SKM-1 (cell line): ENCODE results near the gene AMZ1.

Experiments
- DNase-seq: peaks from one replicate; lab custom pipeline; 2025; ENCODE audit not compliant: unreplicated experiment; lab: John Stamatoyannopoulos, UW

Gene AMZ1, protein sequence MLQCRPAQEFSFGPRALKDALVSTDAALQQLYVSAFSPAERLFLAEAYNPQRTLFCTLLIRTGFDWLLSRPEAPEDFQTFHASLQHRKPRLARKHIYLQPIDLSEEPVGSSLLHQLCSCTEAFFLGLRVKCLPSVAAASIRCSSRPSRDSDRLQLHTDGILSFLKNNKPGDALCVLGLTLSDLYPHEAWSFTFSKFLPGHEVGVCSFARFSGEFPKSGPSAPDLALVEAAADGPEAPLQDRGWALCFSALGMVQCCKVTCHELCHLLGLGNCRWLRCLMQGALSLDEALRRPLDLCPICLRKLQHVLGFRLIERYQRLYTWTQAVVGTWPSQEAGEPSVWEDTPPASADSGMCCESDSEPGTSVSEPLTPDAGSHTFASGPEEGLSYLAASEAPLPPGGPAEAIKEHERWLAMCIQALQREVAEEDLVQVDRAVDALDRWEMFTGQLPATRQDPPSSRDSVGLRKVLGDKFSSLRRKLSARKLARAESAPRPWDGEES

DNA sequence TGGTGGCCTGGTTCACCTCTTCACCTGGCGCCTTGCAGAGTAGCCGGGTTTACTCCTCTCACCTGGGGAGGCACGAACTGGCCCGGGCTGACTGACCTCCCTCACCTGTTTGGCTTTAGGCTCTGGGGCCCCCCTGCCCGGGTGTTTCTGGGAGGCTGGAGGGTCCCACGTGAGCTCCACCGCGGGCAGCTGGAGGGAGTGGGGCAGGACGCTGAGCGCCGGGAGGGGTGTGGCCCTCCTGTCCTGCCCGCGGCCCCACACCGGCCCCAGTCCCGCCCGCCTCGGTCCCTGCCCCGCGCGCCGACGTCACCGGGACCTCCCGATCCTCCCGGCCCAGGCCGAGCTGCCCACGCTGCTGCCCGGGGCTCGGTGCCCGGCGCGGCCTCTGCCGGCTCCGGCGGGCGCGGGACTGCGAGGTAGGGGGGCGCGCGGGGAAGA lies at the start of gene AMZ1:
Gene AMZ1, plus strand, starts transcription at position 322 of the 438 bp plus-strand sequence. CDS start 12,250 bp downstream, outside the sequence.
- DNase-seq, result no peak

DNA sequence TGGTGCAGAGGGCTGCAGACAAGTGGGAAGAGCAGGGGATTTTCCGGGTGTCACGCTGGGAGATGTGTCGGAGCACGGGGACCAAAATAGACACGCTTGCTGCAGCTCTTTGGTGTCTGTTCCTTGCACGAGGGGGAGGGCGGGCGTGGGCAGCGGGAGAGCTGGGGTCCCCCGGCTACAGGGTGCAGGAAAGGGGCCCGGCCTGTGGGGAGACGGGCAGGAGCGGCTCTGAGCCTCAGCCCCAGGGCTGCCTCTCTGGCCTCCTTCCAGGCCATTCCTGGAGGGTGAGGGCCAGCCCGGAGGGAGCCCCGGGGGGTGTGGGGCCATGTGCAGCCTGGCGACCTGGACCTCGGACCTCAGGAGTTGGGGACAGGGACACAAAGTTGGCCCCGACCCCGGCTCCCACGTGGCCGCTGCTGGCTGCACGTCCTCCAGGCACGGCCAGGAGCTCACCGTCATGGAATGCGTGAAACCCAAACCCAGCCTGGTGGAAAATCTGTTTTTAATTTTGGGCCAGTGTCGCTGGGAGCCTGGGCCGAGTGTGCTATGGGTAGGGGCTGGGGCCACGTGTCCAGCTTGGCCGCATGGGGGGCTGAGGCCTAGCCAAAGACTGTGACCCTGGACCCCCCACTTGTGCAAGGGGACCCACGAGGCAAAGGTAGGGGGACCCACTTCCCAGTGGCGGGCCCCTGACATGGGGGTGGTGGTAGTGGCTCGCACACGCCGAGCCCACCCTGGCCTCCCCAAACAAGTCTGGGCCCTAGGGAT lies 49.6 kb upstream of the AMZ1 start:
- DNase-seq, result no peak

DNA sequence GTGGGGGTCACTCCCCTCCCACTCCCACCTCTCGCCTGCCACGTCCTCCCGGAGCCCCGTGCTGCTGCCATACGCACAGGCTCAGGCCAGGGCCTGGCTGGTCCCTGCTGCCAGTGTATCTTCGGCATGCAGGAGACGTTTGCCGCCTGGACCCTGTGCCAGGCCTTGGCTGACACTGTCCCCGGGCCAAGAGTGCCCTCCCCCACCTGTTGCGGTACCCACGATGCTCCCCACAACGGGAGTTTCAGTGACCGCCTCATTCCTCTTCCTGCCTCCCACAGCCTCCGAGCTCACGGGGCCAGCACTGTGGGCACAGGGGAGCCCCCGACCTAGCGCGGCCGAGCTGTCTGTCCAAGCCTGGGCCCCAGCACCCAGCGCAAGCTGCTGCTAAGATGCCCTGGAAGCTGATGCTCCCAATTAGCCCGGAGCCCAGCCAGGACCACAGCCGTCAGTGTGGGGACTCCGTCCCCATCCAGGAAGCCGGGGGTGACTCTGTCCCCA lies 48.8 kb upstream of the AMZ1 start:
- no peak for DNase-seq

DNA sequence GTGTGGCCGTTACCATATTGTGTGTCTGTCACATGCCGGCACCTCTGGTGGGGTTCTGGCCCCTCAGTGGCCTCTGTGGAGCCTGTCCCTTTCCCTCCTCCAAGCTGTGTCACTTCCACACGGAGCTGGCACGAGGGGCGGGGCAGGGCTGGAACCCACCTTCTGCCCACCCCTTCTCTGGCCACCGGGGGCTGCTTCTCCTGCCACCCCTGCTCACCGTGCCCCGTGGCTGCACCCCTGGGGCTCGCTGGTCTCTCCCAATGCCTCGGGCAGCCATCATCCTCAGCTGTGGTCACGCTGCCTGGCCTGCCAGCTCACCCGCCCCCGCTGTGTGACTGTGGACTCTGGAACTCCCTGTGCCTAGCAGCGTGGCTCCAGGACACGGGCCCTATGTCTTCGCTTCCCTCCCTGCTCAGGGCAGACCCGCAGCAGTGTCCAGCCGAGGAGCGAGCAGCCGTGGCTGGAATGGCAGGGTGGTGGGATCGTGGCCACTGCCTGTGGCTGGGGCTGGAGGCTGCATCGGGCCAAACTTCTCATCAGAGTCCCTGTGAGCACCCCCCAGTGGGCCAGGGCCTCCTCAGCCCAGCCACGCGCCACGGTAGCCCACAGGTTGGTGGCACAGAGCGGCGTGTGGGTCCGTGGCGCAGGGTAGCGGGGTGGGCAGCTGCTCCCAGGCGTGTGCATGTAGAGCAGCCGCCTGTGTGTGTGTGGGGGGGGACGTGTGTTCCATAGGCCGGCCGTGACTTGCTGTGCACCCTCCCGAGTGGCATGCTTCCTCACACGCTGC lies 48.1 kb upstream of the AMZ1 start:
- no peak for DNase-seq

DNA sequence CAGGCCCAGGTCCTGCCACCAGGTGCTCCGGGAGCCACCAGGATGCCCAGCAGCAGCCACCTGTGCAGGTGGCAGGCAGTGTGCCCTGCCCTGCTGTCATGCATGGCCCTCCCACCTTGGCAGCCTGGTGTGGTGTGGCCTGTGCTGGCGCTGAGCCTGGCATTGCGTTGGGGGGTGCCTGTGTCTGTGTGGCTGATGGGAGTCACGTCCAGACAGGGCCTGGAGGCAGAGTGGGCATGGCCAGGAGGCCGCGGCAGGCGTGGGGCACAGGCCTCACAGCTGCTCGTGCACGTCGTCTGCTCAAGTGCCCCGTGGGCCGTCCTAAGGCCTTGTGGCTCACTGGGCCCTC lies 47.5 kb upstream of the AMZ1 start:
- no peak for DNase-seq

DNA sequence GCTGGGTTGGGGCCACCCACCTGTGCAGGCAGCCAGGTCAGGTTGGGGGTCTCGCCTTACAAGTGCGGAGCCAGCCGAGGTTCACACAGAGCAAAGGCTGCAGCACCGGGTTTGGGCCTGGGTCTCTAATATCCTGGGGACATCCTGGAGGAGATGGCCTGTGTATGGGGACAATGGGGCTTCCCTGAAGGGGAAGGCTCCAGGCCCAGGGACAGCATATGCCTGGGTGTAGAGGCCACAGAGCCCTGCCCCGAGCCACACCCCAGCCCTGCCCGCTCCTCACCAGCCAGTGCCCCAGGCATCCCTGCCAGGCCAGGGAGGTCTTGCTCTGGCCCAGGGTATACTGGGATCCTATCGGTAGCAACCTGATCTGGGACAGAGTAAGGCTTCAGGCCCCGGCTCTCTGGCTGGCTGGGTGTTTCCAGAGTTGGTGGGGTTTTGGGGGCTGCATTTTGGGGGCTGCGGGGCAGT lies 47.1 kb upstream of the AMZ1 start:
- no peak for DNase-seq

DNA sequence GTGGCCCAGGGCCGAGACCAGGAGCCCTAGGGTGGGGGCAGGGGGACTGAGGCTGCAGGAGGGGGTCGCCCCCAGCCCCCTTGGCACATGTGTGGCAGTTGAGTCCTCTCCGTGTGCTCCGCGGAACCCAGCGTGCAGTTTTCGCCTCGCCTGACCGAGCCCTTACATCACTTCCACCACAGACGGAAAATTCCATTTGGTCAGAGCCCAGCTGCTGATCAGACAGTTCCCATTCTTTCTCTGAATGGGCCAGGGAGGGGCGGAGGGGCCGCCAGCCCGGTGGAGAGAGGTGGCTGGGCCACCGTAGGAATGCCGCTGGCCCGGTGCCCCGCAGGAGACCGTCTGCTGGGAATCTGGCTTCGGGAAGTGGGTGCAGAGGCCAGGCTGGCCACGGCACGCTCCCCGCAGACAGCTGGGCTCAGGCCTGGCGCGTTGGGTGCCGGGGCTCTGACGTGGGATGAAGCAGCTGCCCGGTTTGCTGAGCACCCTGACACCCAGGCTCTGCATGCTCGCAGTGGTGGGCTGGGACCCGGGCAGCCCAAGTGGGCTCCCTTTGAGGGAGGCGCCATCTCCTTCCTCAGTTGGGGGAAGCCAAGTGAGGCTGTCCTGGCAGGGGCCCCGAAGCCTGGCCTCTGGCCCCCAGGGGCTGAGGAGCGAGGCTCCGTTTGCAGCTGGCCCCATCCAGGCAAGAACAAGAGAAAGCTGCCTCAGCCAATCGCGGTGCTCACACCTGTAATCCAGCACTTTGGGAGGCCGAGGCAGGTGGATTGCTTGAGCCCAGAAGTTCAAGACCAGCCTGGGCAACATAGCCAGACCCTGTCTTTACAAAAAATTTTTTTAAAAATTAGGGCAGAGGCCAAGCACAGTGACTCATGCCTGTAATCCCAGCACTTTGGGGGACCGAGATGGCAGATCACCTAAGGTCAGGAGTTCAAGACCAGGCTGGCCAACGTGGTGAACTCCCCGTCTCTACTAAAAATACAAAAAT lies 46.3 kb upstream of the AMZ1 start:
- DNase-seq, result peak; percentile 78

DNA sequence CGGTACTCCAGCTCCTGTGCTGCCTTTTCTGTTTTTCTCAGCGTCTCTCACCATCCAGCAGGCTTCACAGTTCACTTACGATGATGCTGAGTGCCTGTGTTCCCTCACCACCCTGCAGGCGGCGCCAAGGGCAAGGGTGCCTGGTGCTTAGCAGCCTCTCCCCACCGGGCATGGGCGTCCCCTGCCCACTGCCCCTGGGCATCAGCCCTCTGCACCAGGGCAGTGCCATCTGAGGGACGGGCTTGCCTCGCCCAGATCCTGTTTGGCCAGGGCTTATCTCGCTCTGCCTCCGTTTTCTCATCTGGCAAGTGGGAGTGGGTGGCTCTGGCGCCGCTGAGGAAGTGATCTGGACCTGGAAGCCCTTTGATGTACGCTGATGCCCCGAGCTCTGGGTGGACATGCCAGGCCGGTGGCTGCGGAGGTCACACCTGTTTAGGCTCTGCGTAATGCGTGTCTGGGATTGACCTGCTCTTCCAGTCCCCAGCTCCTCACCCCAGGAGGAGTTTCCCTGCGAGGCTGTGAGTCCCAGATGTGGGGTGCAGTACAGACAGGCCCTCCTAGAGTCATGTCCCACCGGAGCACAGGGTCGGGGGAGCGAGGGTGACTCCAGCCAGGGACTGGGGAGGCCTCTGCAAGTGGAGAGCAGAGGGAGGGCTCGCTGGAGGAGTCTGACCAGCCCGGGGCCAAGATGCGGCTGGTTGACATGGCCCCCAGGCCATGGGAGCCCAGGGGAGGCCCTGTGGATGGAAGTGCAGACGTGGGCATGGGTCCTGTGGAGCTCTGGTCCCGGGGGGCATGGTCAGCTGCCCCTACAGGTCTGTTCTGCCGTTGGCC lies 44.4 kb upstream of the AMZ1 start:
- no peak for DNase-seq

DNA sequence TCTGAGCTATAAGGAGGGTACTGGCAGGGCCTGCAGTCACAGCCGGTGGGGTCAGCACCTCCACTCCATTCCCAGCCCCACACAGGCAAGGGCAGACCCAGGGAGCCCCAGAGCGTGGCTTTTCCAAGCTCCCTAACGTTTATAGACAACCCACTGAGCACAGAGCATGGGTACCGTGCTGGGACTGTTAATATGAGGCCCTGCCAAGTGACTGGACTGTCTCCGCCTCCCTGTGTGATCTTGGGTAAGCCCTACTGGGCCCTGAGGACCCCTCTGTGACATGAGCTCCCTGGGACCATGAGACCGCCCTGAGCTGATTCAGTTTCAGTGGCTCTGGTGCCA lies 43.8 kb upstream of the AMZ1 start:
- no peak for DNase-seq

DNA sequence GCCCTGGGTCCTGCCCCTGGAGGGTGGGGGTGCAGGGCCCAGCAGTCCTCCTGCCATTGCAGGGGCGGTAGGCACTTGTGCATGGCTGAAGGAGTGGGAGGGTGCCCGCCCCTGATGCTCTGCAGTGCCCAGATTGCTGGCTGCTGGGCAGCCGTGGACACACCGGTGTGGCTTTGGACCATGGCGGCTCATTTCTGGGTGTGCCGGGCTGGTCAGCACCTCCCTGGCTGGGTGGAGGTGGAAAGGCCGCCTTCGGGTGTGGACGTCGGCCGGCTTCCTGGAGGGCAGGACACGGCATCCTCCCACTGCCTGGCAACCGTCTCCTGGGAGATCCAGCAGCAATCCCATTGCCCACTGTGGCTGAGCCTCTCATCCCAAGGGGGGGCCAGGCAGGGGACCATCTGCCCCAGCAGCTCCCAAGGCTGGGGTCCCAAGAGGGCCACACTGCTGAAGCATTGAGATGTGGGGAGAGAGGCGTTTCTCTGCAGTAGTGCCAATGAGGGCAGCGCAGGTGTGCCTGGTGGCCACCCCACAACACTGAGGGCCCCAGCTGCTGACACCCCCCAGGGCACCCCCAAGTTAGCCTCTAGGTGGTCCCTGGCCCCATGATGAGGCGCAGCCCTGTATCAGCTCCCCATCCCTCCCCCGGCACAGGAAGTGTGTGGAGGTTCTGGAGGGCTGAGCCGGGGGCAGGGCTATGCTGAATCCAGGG lies 43.3 kb upstream of the AMZ1 start:
- DNase-seq, result no peak

DNA sequence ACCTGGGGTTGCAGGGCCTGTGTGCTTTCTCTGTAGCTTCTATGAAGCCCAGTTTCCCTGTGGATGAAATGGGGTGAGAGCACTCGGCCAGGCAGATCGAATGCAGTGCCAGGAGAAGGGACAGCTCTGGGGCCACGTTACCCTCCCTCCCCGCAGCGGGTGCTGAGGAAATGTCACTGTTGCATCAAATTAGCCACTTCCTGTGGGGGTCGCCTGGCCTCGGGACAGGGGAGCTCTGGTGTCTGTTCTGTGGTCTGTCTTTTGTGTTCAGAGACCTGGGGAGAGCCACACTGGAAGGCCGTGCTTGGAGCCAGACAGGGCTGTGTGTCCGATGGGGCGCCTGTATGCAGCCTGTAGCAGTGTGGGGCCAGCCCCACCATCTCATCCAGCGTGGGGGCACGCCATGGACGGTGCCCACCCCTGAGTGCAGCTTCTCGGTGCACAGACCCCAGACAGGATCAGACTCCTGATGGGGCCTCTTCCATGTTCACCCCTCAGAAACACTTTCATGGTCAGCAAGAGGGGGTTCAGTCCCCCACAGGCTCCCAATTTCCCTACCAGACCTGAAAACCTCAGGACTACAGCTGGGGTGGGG lies 42.6 kb upstream of the AMZ1 start:
- peak; percentile 74 for DNase-seq

DNA sequence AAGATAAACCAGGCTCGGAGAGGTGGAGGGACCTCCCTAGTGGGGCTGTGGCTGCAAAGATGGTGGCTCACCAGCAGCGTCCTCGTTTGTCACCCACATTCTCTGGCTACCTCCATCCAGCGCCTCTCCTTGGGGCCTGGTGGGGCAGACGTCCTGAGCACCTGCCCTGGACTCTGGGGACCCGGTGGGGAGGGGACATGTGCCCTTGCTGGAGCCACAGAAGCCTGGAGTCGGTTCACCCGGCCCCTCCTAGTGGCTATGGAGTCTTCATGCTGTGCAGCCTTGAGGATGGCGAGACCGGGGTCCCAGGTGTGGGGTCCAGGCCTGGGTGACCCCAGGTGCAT lies 41.7 kb upstream of the AMZ1 start:
- no peak for DNase-seq

DNA sequence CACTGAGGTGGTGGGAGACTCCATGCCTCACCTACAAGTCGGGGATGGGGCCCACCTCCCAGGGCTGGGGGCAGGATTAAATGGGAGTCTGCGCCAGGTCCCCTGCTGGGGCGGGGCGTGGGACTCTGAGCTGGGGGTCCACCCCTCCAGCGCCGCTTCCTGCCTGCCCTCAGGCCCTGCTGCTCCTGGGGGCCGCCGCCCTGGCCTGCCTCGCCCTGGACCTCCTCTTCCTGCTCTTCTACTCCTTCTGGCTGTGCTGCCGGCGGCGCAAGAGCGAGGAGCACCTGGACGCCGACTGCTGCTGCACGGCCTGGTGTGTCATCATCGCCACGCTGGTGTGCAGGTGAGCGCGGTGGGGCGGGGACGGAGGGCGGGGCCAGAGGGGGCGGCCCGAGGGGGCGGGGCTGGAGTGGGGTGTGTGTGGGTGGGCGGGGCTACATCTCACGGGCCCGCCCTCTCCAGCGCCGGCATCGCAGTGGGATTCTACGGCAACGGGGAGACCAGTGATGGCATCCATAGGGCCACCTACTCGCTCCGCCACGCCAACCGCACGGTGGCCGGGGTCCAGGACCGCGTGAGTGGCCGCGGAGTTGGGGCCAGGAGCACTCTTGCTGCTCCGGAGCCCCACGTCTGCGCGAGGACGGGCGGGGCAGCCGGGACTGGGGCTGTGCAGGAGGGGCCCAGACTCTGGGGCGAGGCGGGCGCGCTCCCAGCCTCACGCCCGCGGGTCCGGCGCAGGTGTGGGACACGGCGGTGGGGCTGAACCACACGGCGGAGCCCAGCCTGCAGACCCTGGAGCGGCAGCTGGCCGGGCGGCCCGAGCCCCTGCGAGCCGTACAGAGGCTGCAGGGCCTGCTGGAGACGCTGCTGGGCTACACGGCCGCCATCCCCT lies 41.1 kb upstream of the AMZ1 start:
- DNase-seq, result no peak

DNA sequence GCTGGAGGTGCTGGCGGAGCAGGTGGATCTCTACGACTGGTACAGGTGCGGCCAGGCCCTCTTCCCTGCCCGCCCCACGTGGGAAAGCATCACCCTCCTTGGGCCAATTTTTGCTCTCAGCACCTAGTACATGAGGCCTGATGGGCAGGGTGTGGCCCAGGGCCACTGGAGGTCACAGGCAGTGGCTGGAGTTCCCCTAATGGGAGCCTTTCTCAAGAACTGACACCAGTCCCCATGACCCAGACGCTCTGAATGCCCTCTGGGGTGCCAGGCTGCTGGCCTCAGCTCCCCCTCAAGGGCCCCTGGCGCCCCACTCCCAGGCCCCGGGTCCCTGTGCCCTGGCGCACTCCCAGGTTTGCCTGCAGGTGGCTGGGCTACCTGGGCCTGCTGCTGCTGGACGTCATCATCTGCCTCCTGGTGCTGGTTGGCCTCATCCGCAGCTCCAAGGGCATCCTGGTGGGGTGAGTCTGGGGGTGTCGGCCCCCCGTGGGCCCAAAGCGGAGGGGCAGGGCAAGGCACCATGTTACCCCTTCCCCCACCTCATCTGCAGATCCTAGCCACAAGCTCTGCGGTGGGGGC lies 40.3 kb upstream of the AMZ1 start:
- DNase-seq, result no peak

DNA sequence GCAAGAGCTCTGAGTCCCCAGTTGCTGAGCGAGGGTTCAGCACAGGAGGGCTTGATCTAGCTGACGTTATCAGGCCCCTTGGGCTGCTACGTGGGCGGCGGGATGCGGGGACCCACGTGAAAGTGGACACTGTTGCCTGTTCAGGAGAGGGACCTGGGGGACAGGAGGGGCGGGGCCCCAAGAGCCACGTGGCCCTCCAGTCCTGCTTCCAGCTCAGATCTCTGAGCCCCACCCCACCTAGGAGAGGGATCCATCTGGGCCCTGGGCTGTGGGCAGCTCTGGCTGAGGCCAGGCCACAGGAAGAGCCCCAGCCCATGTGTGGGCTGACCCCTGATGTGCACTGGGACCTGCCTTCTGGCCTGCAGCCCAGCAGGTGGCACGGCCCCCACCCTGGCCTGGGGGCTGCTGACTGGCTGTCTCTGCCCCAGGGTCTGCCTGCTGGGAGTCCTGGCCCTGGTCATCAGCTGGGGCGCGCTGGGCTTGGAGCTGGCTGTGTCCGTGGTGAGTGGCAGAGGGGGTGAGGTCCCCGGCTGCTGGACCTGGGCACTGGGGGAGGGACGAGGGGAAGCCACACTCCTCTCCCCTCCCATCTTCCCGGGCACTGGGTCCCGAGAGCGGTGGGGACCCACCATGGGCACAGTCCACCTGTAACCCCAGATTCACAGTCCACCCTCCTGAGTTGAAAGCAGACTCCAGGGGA lies 38.7 kb upstream of the AMZ1 start:
- no peak for DNase-seq

DNA sequence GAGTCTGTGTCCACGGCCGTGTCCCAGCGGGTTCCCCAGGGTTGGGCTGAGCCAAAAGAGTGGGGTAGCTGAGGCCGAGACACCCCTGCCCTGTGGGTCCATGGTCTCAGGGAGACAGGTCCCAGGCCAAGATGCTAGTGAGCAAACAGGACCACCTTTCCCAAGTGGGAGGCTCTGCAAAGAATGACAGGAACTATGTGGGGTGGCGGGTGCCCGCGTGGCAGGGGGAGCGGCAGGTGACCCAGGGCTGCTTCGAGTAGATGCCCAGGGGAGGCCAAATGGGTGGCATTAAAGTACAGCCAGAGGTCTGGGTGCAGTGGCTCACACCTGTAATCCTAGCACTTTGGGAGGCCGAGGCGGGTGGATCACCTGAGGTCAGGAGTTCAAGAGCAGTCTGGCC lies 38.0 kb upstream of the AMZ1 start:
- no peak for DNase-seq
